ENCODE results near the gene TMEM151B.

TMEM151B gene

DNA sequence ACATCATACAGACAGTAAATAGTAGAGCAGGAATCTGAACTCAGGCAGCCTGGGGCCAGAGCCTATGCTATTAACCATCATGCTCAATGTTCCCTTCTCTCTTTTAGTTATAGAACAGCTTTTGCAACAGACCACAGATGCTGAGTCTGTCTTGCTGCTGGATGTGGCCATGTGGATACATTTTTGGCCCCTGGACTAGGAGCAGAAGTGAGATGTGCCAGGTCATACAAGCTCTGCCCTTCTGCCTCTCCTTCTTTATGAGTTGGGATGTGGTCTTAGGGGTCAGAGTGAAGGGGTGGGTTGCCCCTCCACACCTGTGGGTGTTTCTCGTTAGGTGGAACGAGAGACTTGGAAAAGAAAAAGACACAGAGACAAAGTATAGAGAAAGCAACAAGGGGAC, 57.5 kb downstream of the TMEM151B start:
- TF ChIP-seq FOXM1 (IDR thresholded peaks at IDR 0.05; ENCODE audit: borderline replicate concordance, low read depth) (no peak), RAD21 (IDR thresholded peaks at IDR 0.05; ENCODE audit: low read depth) (no peak), ZBTB7A (IDR thresholded peaks at IDR 0.05; ENCODE audit: low read depth) (no peak), REST (IDR thresholded peaks at IDR 0.05; ENCODE audit: low read depth) (no peak), EP300 (IDR thresholded peaks at IDR 0.05; ENCODE audit: borderline replicate concordance) (no peak), TEAD4 (IDR thresholded peaks at IDR 0.05) (no peak), EGR1 (IDR thresholded peaks at IDR 0.05) (no peak), CEBPB (IDR thresholded peaks at IDR 0.05) (no peak), TAF1 (IDR thresholded peaks at IDR 0.05; ENCODE audit: low read depth) (no peak), YY1 (IDR thresholded peaks at IDR 0.05; ENCODE audit: low read depth) (no peak), NFIC (IDR thresholded peaks at IDR 0.05) (no peak), CREB1 (IDR thresholded peaks at IDR 0.05; ENCODE audit: low read depth) (no peak), TCF12 (IDR thresholded peaks at IDR 0.05; ENCODE audit: low read depth) (no peak), MAX (IDR thresholded peaks at IDR 0.05) (no peak)
- TF ChIP-seq, protein P1, sequence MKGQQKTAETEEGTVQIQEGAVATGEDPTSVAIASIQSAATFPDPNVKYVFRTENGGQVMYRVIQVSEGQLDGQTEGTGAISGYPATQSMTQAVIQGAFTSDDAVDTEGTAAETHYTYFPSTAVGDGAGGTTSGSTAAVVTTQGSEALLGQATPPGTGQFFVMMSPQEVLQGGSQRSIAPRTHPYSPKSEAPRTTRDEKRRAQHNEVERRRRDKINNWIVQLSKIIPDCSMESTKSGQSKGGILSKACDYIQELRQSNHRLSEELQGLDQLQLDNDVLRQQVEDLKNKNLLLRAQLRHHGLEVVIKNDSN (IDR thresholded peaks at IDR 0.05): no peak

DNA sequence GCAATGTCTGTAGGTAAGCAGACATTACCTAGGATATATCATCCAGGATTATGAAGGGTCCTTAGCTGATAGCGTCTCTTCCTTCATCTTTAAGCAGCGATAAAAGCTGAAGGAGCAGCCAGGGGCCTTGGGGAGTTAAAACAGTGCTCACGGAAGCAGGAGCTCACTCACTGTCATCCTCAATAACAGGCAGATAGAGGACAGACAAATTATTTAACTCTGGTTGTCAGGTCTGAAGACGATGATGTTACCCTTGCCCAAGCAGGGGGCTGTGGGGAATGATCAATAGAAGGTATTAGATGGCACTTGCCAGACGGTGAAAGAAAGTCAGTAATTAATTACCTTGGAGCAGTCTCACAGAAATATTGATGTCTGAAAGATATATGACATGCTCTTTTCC, 59.6 kb downstream of the TMEM151B start:
- TF ChIP-seq TEAD4 (IDR thresholded peaks at IDR 0.05) (no peak), EGR1 (IDR thresholded peaks at IDR 0.05) (no peak), EP300 (IDR thresholded peaks at IDR 0.05; ENCODE audit: borderline replicate concordance) (no peak), YY1 (IDR thresholded peaks at IDR 0.05; ENCODE audit: low read depth) (no peak), MAX (IDR thresholded peaks at IDR 0.05) (no peak), REST (IDR thresholded peaks at IDR 0.05; ENCODE audit: low read depth) (no peak), TCF12 (IDR thresholded peaks at IDR 0.05; ENCODE audit: low read depth) (no peak), TAF1 (IDR thresholded peaks at IDR 0.05; ENCODE audit: low read depth) (no peak), CREB1 (IDR thresholded peaks at IDR 0.05; ENCODE audit: low read depth) (no peak), RAD21 (IDR thresholded peaks at IDR 0.05; ENCODE audit: low read depth) (no peak), CEBPB (IDR thresholded peaks at IDR 0.05) (no peak), ZBTB7A (IDR thresholded peaks at IDR 0.05; ENCODE audit: low read depth) (no peak), FOXM1 (IDR thresholded peaks at IDR 0.05; ENCODE audit: borderline replicate concordance, low read depth) (no peak), NFIC (IDR thresholded peaks at IDR 0.05) (no peak)
- TF ChIP-seq, protein P1 (IDR thresholded peaks at IDR 0.05): no peak

DNA sequence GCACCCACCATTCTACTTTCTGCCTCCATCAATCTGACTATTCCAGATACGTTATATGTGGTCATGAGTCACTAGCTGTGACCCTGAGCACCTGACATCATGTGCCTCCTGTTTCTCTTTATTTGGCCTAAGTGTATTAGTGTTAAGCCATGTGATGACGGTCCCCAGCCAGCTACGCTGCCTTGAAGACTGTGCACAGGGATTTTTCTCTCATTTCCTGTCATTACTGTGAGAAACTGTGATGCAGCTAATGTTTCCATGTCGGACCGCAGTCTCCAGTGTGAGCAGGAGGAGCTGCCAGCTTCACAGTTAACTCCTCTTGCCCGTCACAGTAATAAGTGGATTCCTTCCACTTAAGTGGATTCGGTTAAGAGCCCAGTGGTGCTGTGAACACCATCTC, 62.3 kb downstream of the TMEM151B start:
- no peak for TF ChIP-seq TAF1 (IDR thresholded peaks at IDR 0.05; ENCODE audit: low read depth)
- no peak for TF ChIP-seq YY1 (IDR thresholded peaks at IDR 0.05; ENCODE audit: low read depth)
- TF ChIP-seq EP300 (IDR thresholded peaks at IDR 0.05; ENCODE audit: borderline replicate concordance): no peak
- TF ChIP-seq TCF12 (IDR thresholded peaks at IDR 0.05; ENCODE audit: low read depth): no peak
- TF ChIP-seq REST (IDR thresholded peaks at IDR 0.05; ENCODE audit: low read depth): no peak
- TF ChIP-seq FOXM1 (IDR thresholded peaks at IDR 0.05; ENCODE audit: borderline replicate concordance, low read depth): no peak
- TF ChIP-seq, protein P1 (IDR thresholded peaks at IDR 0.05): no peak
- TF ChIP-seq RAD21 (IDR thresholded peaks at IDR 0.05; ENCODE audit: low read depth): no peak
- TF ChIP-seq TEAD4 (IDR thresholded peaks at IDR 0.05): no peak
- no peak for TF ChIP-seq CREB1 (IDR thresholded peaks at IDR 0.05; ENCODE audit: low read depth)
- TF ChIP-seq NFIC (IDR thresholded peaks at IDR 0.05): no peak
- TF ChIP-seq EGR1 (IDR thresholded peaks at IDR 0.05): no peak
- no peak for TF ChIP-seq CEBPB (IDR thresholded peaks at IDR 0.05)
- TF ChIP-seq ZBTB7A (IDR thresholded peaks at IDR 0.05; ENCODE audit: low read depth): no peak
- TF ChIP-seq MAX (IDR thresholded peaks at IDR 0.05): no peak
